NOMO-1 (cell line): Measurements from ENCODE around the gene SLC30A7.
"Not testable (repeated sequence)": the region's sequence is repeated elsewhere in the genome, so short reads cannot be mapped to it uniquely, and the experiment has no call there.

ENCODE experiments used
- DNase-seq, 2 experiments: peaks; one replicate each; lab custom pipeline; 2025; ENCODE audit not compliant: unreplicated experiment in 2 of 2; lab: John Stamatoyannopoulos, UW

The SLC30A7 gene

DNA sequence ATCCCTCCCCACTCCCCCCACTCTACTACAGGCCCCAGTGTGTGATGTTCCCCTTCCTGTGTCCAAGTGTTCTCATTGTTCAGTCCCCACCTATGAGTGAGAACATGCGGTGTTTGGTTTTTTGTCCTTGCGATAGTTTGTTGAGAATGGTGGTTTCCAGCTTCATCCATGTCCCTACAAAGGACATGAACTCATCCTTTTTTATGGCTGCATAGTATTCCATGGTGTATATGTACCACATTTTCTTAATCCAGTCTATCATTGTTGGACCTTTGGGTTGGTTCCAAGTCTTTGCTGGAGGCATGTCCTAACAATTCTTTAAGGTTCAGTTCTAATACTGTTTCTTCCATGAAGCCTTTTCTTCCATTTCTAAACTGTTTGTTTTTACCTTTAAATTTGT, 37.7 kb downstream of the SLC30A7 start:
- not testable (repeated sequence) for DNase-seq

DNA sequence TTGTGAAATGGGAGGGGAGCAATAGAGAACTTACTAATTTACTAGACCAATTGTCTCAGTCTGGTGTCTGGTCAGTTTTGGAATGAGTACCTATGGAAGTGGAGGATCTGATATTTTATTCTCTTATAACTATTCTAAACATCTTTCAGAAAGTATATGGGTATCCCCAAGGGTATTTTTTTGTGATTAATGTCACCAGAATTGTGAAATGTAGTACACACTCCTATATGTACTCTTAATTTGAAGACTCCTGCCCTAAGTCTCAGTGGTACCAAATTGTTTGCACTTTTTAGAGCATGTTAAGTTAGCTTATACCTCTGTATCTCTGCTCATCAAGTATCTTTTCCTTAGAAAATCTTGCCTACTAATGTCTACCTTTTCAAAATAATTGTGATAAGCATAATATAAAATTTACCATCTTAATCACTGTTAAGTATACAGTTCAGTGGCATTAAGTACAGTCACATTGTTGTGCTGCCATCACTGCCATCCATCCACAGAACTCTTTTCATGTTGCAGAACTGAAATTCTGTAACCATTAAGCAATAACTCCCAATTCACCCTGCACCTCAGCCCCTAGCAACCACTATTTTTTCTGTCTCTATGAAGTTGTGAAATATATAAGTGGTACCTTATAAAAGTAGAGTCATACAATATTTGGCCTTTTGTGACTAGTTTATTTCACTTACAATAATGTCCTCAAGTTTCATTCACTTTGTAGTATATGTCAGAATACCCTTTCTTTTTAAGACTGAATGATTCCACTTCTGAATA, 40.5 kb downstream of the SLC30A7 start:
- peak; percentile 46 to 71 for DNase-seq

DNA sequence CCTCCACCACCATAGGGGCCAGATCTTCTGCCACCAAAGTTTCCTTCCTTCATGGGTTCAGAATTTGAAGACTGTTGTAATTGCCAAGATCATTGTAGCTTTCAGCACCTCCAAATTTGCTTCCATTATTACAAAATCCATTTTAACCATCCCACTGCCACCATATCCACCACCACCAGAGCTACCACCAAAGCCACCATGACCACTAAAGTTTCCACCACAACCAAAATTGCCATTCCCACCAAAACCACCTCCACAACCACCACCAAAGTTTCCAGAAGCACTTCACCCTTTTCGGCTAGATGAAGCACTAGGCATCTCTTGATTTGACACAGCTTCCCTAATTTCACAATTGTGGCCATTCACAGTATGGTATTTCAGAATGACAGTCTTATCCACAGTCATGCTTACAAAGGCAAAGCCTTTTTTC, 45.2 kb downstream of the SLC30A7 start:
- DNase-seq: no peak

DNA sequence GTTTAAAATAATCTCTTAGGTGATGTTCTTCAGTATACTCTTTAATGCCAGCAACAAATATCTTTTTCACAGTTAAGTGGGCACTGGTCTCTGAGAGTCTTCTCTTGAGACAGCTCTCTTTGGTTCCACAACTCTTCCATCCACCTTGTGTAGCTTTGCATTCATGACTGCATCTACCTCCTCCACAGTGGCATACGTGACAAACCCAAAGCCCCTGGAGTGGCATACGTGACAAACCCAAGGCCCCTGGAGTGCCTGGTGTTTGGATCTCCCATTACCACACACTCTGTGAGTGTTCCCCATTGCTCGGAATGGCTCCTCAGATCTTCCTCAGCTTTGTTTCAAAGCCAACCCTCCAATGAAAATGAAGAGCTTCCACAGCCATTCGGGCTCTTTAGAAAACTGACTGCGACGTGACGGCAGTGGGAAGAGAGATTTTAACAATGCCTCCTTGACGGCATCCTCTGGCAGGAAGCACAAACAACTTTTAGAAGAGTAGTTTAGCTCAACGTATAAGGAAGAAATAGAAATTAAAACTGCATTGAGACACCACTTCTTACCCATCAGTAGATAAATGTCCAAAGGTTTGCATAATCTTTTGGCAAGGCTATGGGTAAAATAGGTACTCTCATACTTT, 45.8 kb downstream of the SLC30A7 start:
- DNase-seq: no peak

DNA sequence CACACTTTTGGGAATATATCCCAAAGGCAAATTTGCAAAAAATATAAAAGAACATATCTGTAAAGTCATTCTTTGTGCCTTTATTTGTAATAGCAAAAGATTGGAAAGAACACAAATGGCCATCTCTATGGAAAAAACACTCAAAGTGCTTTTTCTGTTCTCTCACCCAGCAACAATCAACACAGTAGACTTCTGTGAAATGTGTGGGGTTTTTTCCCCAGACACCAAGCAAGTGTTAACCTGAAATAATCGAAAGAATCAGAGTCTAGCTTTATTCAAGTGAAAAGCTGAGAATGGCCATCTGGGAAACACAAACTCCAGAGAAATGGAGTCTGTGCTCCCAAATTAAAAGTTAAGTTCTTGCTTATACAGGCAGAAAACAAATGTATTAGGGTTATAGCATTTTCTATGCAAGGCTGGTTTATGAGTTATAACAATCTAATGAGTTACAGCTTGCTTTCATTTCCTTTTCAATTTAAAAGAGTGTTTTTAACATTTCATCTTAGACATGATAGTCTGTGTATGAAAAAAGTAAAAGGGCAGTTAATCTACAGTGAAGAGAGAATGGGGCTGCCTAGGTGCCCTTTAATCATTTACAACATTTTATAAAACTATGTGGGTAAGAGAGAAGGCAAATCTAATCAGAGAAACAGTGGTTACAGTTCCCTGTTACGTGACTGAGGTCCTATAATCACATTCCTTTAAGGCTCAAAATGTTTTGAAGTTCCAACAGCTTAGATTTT, 46.6 kb downstream of the SLC30A7 start:
- no peak for DNase-seq

DNA sequence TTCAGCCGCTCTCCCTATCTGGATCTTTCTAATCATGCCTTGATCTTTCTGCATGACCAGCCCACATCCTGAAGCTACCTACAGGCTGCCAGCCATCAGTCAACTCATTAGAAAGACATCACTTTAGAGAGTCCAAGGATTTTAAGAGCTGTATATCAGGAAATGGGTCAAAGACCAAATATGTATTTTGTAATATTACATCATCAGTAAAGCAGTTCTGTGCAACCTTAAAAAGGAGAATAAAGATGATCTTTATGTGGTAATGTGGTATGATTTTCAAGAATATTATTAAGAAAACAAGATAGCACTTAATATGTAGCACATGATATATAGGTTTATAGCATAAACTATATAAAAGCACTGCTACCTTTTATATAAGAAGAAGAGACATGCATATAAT, 47.6 kb downstream of the SLC30A7 start:
- no peak for DNase-seq

DNA sequence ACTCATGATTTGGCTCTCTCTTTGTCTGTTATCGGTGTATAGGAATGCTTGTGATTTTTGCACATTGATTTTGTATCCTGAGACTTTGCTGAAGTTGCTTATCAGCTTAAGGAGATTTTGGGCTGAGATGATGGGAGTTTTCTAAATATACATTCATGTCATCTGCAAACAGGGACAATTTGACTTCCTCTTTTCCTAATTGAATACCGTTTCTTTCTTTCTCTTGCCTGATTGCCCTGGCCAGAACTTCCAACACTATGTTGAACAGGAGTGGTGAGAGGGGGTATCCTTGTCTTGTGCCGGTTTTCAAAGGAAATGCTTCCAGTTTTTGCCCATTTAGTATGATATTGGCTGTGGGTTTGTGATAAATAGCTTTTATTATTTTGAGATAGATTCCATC, 50.2 kb downstream of the SLC30A7 start:
- not testable (repeated sequence) for DNase-seq

DNA sequence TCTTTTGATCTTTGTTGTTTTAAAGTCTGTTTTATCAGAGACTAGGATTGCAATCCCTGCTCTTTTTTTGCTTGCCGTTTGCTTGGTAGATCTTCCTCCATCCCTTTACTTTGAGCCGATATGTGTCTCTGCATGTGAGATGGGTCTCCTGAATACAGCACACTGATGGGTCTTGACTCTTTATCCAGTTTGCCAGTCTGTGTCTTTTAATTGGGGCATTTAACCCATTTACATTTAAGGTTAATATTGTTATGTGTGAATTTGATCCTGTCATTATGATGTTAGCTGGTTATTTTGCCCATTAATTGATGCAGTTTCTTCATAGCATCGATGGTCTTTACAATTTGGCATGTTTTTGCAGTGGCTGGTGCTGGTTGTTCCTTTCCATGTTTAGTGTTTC, 51.9 kb downstream of the SLC30A7 start:
- DNase-seq: not testable (repeated sequence)

DNA sequence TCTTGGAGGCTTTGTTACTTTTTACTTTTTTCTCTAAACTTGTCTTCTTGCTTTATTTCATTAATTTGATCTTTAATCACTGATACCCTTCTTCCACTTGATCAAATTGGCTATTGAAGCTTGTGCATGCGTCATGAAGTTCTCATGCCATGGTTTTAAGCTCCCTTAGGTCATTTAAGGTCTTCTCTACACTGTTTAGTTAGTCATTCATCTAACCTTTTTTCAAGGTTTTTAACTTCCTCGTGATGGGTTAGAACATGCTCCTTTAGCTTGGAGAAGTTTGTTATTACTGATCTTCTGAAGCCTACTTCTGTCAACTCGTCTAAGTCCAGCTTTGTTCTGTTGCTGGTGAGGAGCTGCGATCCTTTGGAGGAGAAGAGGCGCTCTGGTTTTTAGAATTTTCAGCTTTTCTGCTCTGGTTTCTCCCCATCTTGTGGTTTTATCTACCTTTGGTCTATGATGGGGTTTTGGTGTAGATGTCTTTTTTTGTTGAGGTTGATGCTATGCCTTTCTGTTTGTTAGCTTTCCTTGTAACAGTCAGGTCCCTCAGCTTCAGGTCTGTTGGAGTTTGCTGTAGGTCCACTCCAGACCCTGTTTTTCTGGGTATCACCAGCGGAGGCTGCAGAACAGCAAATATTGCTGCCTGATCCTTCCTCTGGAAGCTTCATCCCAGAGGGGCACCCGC, 53.0 kb downstream of the SLC30A7 start:
- not testable (repeated sequence) for DNase-seq

DNA sequence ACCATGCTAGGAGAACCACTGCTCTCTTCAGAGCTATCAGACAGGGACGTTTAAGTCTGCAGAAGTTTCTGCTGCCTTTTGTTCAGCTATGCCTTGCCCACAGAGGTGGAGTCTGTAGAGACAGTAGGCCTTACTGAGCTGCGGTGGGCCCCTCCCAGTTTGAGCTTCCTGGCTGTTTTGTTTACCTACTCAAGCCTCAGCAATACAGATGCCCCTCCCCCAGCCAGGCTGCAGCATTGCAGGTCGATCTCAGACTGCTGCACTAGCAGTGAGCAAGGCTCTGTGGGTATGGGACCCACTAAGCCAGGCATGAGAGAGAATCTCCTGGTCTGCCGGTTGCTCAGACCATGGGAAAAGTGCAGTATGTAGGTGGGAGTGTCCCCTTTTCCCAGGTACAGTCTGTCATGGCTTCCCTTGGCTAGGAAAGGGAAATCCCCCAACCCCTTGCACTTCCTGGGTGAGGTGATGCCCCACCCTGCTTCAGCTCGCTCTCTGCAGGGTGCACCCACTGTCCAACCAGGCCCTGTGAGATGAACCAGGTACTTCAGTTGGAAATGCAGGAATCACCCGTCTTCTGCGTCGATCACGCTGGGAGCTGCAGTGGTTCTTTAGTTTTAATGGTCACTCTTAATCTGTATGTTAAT, 53.7 kb downstream of the SLC30A7 start:
- not testable (repeated sequence) for DNase-seq

DNA sequence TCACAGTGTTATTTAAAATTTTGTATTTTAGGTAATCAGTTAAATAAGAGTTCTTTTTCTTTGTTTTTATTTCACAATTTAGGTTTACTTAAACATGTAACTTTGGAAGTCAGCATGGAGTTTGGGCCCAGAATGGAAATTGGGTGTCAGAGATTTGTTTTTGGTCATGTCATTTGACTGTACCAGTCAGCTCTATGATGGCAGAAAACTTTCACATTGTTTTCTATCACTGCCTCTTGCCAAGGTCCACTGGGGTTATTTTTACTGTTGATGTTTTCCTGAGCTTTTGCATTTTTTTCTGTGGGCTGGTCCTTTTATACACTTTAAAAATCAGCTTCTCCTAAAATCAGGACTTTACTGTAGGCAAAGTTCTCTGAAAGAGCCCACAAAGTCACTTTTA, 54.4 kb downstream of the SLC30A7 start:
- no peak for DNase-seq

DNA sequence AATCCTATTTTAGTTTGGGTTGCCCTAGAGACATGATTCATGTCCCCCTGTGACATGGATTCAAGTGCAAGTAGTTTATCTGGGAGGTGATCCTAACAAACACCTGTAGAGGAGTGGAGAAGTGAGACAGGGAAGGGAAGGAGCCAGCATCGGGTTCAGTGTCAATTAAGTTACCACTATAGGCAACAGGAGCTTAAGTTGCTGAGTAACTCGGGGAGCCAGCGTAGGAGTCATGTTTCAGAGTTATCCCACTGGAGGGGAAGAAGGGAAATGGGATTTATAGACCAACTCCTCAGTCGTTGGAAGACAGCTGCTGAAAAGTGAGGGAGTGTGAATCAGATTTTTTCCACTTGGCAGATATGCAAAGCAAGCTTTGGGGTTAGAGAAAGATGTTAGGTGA, 54.9 kb downstream of the SLC30A7 start:
- no peak for DNase-seq

DNA sequence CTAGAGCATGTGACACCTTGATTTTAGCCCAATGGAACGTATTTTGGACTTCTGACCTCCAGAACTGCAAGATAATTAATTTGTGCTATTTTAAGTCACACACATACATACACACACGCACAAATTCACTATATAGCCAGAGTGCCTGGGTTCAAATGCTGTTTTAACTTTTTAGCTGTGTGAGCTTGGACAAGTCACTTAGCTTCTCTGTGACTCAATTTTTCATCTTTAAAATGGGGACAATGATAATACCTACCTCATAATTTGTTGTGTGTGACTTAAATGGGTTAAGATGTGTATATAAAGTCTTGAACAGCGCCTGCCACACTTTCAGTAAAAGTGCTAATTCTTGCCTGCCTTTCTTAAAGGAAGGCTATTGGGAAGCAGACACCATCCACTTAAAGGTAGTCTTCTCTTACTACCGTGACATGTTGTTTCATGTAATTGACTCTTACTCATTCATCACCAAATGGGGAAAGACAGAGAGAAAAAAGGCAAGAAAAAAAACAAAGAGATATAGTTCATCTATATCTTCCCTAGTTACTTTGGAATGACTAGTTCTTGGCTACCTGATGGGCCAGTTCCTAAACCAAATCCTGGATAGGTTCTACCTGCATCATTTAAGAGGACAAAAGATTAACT, 56.3 kb downstream of the SLC30A7 start:
- DNase-seq: no peak

DNA sequence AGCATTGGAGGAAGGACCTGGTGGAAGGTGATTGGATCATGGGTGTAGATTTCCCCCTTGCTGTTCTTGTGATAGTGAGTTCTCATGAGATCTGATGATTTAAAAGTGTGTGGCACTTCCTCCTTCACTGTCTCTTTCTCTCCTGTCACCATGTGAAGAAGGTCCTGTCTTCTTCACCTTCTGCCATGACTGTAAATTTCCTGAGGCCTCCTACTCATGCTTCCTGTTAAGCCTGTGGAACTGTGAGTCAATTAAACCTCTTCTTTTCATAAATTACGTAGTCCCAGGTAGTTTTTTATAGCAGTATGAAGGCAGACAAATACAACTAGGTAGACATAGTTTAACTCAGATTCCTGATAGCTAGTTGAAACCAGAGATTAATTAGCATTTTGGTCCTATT, 57.1 kb downstream of the SLC30A7 start:
- DNase-seq: not testable (repeated sequence)

DNA sequence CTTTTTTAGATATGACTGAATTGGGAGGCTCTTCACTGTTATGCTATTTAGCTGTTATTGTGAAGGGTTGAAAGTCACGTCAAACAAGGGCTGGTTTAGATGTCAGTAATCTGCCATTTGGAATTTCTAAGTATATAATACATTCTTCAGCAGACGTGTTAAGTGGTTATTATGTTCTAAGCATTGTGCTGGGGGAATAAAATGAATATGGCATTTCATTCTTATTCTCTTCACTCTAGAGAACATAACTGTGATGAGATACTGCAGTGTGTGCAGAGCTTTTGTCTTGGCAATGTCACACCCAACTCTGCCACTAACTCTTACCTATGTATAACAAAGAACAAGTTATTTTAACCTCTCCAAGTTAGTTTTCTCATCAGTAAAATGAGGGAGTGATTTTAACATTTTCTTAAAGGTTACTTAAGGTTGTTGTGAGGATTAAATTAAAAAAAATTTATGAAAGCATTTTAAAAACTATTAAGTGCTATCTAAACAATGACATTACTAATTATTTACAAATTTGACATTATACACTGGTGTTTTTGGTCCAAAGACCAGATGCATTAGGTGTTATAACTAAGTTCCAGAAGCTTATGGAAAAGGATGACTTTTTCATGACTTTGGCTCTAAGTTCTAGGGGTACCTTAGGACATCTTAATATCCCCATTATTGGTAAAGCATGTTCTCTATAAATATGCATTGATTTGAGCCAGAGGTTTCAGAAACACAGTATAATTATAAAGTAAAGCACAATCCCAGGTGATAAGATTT, 58.3 kb downstream of the SLC30A7 start:
- DNase-seq: no peak

DNA sequence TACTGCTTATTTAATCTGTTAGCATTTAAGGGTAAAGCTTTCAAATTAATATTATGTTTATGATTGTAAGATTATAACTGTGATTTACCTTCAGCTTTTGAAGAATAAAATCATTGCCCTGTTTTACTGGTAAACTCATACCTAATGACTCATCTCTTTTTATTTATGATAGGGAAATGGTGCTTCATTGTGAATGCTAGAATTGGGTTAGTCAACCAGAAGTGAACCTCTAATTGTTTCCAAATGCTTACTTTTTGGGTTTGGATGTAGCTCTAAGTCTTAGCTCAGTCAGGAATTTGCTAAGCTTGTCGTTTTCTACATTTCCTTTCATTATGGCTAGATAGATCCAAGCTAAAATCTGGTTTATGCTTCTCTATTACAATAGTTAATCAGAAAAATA, 59.4 kb downstream of the SLC30A7 start:
- DNase-seq: peak in 1 of 2 experiments; percentile 48

DNA sequence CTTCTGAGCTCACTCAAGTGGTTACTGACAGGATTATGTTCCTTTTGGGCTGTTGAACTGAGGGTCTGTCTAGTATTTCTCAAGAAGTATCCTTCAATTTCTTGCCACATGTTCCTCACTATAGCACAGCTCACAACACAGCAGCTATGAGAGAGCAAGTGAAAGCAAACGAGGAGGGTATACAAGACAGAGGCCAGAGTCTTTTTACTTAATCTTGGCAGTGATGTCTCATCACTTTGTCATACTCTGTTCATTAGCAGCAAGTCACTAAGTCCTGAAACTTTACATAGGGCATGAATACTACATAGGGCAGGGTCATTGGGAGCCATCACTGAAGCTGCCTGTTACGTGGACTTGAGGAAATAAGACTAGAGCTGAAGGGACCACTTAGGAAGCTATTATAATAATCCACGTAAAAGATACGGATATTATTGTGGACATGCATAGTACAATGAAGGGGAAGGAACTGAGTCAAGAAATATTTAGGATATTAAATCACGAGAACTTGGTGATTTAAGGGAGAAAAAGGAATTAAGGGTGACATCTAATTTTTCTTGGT, 63.7 kb downstream of the SLC30A7 start:
- DNase-seq: no peak

DNA sequence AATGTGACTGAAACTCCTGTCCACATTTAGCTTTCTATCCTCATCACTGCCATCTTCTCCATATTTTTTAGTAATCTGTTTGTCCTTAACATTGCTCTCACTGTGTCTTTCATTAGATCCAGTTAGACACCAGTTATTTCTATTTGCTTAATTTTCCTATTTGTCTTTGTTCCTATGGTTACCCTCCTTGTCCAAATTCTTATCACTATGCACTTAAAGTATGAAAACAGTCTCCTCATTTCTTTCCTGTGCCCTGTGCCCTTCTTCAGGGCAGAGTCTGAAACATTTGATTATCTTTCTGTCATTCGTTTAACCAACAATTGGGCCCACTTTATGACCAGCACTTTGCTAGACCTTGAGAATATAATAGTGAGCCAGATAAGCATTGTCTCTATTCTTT, 64.2 kb downstream of the SLC30A7 start:
- no peak for DNase-seq

DNA sequence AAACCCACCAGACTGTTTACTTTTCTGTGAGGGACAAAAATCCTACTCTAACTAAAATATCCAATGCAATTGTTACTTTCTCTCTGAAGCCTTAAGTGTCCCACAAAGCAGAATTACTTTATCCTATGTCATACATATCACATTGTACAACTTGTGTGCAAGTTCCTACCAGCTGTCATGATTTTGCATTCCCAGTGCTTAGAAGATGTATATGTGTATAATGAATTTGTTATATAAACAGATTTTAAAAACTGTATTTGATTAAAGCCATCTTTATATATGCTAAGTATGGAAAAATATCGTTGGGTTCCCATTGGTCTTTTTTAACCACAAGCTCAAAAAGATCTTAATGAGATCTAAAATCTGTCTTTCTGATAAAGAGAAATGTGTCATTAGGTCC, 72.7 kb downstream of the SLC30A7 start:
- DNase-seq: no peak
